GM18909 (cell line): ENCODE results near the gene EPHA6.
A peak's percentile ranks its signal among the peaks of the same experiment; 100 is the strongest.

Source experiments
- ATAC-seq: cut with Tn5 transposase; IDR thresholded peaks from one replicate; pipeline ENCODE4 v1.9.1; 2021; ENCODE audit warnings: mild to moderate bottlenecking; ENCODE audit not compliant: unreplicated experiment, poor library complexity

EPHA6 gene

GRCh38 chr3:97674461-97674860, 860.1 kb downstream of the EPHA6 start:
- ATAC-seq = no peak

- ATAC-seq = no peak
These were observed 865.8 kb downstream of the EPHA6 start for GRCh38 chr3:97680210-97680609.

DNA sequence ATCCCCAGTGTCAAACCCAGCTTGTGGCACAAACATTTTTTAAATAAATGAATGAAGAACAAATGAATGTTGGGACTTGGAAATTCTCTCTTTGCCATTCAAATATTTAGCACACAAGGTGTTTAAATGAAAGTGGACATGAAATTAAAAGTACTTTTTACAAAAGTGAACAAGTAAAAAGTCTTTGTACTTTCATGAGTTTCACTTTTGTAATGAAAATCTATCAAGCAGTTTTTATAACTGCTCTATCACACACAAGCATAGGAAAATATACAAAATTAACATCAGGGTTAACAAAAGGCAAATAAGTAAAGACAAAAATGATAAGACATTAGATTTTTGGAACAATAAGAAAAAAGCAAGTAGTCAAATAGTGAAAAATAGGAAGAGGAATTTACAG, 866.3 kb downstream of the EPHA6 start:
- ATAC-seq = no peak

- ATAC-seq = no peak
These were observed 870.1 kb downstream of the EPHA6 start for GRCh38 chr3:97684490-97684889.

- no peak for ATAC-seq
These were observed 871.9 kb downstream of the EPHA6 start for GRCh38 chr3:97686258-97686657.

- ATAC-seq = no peak
These were observed 873.3 kb downstream of the EPHA6 start for GRCh38 chr3:97687734-97688133.

DNA sequence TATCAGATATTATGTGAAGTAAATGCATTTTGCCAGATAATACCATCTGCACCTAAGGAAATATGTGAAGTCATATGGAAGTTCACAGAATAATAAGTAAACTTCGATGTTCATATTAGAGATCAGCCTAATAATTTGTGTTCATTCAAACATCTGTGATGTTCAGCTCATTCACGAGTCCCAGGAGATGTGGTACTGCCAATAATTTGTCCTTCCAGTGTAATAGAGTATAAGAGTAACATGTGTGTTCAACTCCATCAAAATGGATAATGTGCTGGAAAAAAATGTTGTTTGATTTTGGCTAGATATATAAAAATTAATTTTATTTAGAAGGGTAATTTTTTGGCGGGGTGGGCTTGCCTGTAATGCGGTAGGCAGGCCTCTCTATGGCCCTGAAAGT, 874.7 kb downstream of the EPHA6 start:
- no peak for ATAC-seq

DNA sequence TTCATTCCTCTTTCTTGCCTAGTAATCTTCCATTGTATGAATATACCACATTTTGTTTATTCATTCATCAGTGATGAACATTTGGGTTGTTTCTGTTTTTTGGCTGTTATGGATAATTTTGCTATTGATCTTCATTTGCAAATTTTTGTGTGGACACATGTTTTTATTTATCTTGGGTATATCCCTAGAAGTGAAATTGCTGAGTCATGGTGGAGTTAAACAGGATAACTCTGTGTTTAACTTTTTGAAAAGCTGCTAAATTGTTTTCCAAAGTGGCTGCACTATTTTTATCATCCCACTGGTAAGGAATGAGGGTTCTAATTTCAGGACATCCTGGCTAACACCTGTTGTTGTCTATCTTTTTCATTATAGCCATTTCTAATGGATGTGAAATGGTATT, 875.6 kb downstream of the EPHA6 start:
- no peak for ATAC-seq

DNA sequence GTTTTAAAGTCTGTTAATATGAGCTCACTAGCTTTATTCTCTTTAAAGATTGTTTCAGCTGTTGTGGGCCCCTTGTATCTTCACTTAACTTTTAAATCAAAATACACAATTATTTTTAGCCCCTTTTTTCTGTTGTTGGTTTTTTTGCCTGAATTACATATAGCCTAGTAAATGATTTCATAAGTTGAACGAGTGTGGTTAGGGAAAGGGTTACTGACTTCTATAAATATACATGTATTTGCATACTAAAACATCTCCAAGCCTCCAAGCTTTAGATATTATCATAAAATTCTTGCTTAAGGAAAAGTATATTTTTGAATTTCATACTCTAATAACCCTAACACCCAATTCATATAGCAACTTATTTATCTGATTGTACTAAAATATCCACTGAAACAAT, 877.0 kb downstream of the EPHA6 start:
- peak; percentile 87 for ATAC-seq

DNA sequence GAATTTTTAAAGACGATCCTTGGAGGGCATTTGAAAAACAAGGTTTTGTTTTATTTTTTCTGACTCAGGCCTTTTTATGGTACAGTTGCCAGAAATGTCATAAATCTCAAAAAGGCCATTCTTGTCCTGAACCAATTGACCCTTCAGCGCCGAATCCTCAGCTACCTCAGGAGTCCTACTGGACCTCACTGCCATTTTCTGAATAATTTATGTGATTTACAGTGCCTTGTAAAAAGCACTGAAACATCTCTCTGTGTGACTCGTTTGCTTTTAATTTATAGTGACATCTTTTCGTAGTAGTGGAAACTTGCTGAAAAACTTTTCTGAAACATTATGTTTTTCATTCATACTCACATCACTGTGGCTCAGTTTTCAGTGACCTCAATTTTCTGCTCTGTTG, 878.0 kb downstream of the EPHA6 start:
- no peak for ATAC-seq

DNA sequence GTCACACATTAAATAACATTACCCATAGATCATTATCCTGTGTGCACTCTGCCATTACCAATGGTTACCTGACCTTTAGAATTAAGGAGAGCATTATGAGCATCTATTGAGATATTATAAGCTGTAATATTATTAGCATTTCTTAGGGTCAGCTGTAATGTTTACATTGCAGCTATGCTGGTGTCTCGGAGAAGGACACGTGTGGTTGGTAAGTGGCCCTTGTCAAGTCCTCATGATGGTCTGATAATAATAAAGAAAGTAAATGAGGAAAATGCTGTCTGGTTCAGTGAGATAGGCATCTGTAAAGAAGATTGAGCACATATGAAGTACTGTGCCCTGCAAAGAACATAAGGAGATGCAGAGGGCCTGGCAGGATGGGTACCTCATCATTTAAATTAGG, 878.4 kb downstream of the EPHA6 start:
- ATAC-seq = no peak

- ATAC-seq = no peak
These were observed 880.5 kb downstream of the EPHA6 start for GRCh38 chr3:97694876-97695275.

GRCh38 chr3:97698691-97699090, 884.3 kb downstream of the EPHA6 start:
- no peak for ATAC-seq

DNA sequence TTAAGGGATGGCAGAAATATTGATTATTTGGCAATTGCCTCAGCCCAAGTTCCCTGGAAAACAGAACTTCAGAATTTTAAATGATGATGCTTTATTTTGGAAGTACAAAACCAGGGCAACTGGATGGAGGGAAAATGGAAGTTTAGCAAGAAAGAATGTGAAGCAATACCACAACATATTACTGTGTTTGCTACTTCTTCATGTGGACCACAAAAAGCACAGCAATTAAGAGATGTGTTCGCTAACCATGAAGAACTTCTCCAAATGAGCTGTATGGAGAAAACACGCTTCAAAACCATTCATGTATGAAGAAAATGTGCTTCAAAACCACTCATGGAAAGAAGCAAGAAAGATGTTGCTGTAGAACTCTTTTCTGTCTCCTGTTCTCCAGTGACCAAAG, 885.5 kb downstream of the EPHA6 start:
- ATAC-seq = no peak

DNA sequence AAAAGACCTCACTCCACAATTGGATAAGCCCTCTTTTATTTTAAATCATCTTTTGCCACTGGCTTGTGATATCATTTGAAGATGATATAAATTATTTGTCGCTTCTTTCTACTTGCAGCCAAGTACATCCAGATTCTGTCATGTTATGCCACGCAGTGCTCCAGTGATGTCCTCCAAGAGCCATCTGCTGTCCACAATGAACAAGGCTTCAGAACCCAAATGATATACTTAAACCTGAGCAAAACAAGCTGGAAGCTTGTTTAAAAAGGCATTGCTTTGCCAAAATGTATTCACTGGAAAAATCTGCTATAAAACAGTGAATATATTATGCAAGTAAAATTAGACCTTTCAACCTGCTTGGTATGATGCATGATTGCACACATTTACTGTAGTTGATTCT, 891.4 kb downstream of the EPHA6 start:
- ATAC-seq = no peak

DNA sequence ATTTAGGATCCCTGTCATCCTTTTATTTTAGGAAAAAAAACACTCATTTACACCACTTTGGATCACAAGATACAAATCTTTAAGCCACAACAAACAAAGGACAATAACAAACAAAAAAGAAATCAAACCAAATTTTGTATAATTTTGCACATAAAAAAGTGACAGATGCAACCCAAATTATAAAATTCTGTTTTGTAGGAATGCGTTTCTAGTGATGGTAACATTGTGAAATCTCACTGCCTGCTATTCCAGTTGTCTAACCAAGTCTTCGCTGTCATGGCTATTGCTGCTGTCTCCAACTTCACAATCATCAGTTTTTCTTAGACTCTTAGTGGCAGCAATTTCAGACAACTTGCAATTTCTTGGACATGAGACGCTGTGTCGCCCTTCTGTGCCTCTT, 891.8 kb downstream of the EPHA6 start:
- ATAC-seq = no peak

GRCh38 chr3:97711654-97712053, 897.3 kb downstream of the EPHA6 start:
- ATAC-seq = no peak

GRCh38 chr3:97712919-97713318, 898.5 kb downstream of the EPHA6 start:
- no peak for ATAC-seq

GRCh38 chr3:97713634-97714033, 899.2 kb downstream of the EPHA6 start:
- no peak for ATAC-seq

- ATAC-seq = peak; percentile 92
These were observed 904.9 kb downstream of the EPHA6 start for GRCh38 chr3:97719156-97719821.

GRCh38 chr3:97720417-97720816, 906.0 kb downstream of the EPHA6 start:
- no peak for ATAC-seq

- no peak for ATAC-seq
These were observed 907.1 kb downstream of the EPHA6 start for GRCh38 chr3:97721446-97721845.

- no peak for ATAC-seq
These were observed 922.5 kb downstream of the EPHA6 start for GRCh38 chr3:97736928-97737327.
